ENCODE data around the gene SKAP2. TPM values are rescaled to one million over a fixed set of nuclear protein-coding genes. Genes with fewer than 3 reads are reported as not detected.

Gene SKAP2
- total and polyA plus RNA-seq, 9 donors: 6.3 to 15.1 (median 9.6) TPM

DNA sequence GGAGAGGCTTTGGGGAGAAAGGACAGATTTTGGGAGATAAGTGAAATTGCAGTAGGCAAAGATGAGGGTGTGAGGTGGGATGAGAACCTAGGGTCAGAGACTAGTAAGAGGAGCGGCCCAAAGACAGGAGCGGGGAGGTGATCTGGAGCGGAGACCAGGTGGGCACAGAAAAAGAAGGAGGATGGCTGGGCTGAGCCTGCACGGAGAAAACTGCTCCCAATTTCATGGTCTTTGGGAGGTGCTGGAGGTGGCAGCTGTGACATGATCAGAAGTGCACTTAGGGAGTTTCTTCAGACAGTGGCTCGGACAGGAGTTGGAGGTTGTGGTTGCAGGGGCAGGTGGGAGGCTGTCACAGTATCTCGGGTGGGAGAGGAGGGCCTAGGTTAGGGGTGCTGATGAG is 232.8 kb downstream of the SKAP2 start:
- no peak for DNase-seq
- 89% methylated on average over 6 of the region's 6 CpGs for WGBS (ENCODE audit: insufficient coverage)
- H3K4me1 ChIP-seq (ENCODE audit: control insufficient read depth, insufficient read depth, low read length): no peaks in the 10 kb centered on the region
- H3K36me3 ChIP-seq (ENCODE audit: control insufficient read depth, insufficient read depth, low read length): no peaks in the 10 kb centered on the region
- H3K9me3 ChIP-seq (replicated peaks; ENCODE audit: control insufficient read depth, low read depth, low read length): no peaks in the 10 kb centered on the region
- H3K27me3 ChIP-seq (ENCODE audit: control insufficient read depth, insufficient read depth, low read length): no peaks in the 10 kb centered on the region
- H3K4me3 ChIP-seq (ENCODE audit: low read length): no peak overlapping the region
- no peak overlapping the region for H3K27ac ChIP-seq (ENCODE audit: low read length)

DNA sequence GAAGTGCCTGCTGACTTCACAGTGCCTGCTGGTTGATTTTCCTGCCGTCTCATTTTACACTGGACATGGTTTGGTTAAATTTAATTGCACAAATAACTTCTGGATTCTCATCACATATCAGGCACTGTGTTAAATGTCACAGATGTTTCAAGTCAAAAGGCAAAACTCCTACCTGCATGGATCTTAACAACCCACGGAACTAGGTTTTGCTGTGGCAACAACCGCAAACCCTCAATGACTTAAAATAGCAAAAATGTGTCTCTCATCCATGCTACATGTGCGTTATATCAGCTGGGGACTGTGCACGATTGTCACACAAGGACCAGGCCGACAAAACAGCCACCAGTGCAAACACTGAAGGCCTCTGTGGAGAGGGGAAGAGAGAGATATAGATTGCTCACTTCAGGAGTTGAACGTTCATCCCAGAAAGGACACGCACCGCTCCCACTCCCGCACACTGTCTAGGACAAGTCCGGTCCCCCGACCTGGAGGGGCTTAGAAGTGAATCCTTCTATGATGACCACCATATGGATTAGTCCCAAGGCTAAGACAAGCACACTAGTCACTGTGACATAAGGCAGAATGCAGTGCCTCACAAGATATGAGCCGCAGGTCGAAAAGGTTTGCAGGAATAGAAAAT is 233.3 kb downstream of the SKAP2 start:
- no peaks in the 10 kb centered on the region for H3K9me3 ChIP-seq (replicated peaks; ENCODE audit: control insufficient read depth, low read depth, low read length)
- no peak for DNase-seq
- no peak overlapping the region for H3K4me3 ChIP-seq (ENCODE audit: low read length)
- no peak overlapping the region for H3K27ac ChIP-seq (ENCODE audit: low read length)
- no peaks in the 10 kb centered on the region for H3K36me3 ChIP-seq (ENCODE audit: control insufficient read depth, insufficient read depth, low read length)
- no peaks in the 10 kb centered on the region for H3K27me3 ChIP-seq (ENCODE audit: control insufficient read depth, insufficient read depth, low read length)
- H3K4me1 ChIP-seq (ENCODE audit: control insufficient read depth, insufficient read depth, low read length): no peaks in the 10 kb centered on the region
- WGBS (ENCODE audit: insufficient coverage): 75% methylated on average over 7 of the region's 14 CpGs

DNA sequence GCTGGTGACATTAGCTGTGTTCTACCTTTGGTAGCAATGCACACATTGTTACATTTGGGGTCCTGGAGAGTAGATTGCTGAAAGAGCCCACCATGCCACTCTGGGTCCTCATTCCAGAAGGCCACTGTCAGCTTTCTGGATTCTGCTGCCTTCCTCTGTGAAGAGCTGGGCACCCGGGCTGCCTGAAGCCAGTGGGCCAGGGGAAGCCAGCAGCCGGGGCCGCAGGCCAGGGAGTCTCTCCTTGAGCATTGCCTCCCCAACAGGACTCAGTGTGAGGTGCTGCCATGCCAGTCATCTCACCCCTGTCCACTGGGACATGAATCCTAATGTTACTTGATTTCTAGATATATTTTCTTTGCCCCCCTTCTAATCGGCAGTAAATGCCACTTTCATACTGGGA is 234.0 kb downstream of the SKAP2 start:
- WGBS (ENCODE audit: insufficient coverage): 89% methylated on average over 3 of the region's 4 CpGs
- Histone ChIP-seq H3K4me3 (ENCODE audit: low read length) (no peak overlapping the region), H3K27ac (ENCODE audit: low read length) (no peak overlapping the region), H3K27me3 (ENCODE audit: control insufficient read depth, insufficient read depth, low read length) (no peaks in the 10 kb centered on the region), H3K4me1 (ENCODE audit: control insufficient read depth, insufficient read depth, low read length) (no peaks in the 10 kb centered on the region), H3K9me3 (replicated peaks; ENCODE audit: control insufficient read depth, low read depth, low read length) (no peaks in the 10 kb centered on the region), H3K36me3 (ENCODE audit: control insufficient read depth, insufficient read depth, low read length) (no peaks in the 10 kb centered on the region)
- DNase-seq: no peak

DNA sequence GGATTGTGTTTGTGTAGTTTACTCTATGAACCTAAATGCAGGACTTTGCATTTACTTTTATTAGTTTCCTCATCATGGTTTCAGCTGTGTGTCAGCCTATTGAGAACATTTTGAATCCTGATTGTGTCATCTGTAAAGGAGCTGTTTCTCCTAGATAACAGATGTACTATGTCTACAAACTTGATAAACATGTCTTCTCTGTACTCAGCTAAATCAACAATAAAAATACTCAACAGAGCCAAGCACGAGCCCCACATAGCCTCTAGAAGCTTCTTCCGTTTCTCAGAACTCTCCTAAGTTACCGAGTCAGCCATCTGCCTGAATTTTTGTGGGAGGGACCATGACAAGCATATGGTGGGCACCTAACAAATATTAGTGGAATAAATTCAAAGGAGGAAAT is 234.7 kb downstream of the SKAP2 start:
- no CpG with 5 or more reads among the region's 3 CpGs for WGBS (ENCODE audit: insufficient coverage)
- Histone ChIP-seq H3K9me3 (replicated peaks; ENCODE audit: control insufficient read depth, low read depth, low read length) (no peaks in the 10 kb centered on the region), H3K4me3 (ENCODE audit: low read length) (no peak overlapping the region), H3K36me3 (ENCODE audit: control insufficient read depth, insufficient read depth, low read length) (no peaks in the 10 kb centered on the region), H3K4me1 (ENCODE audit: control insufficient read depth, insufficient read depth, low read length) (no peaks in the 10 kb centered on the region), H3K27ac (ENCODE audit: low read length) (no peak overlapping the region), H3K27me3 (ENCODE audit: control insufficient read depth, insufficient read depth, low read length) (peaks cover 2% of the 10 kb centered on the region)
- DNase-seq: no peak

DNA sequence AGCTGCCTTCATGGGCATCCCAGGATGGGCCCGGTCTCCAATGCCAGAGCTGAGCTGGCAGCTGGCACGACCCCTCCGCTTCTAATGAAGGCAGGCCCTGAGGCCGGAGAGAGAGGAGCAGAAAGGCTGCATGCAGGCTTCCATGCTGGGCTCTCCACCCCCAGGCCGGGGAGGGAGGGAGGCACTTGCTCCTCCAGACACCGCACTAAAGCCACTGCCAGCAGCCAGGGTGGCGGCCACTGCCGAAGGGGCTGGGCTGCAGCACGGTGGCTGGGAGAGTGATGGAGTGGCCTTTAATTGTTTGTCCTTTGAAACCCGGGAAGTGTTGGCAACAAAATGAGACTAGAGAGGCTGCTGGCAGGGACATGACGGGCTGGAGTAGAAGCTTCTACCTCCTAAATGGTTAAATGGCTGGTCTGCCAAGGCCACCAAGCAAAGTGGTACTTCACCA is 236.5 kb downstream of the SKAP2 start:
- DNase-seq: no peak
- Histone ChIP-seq H3K4me1 (ENCODE audit: control insufficient read depth, insufficient read depth, low read length) (no peaks in the 10 kb centered on the region), H3K4me3 (ENCODE audit: low read length) (no peak overlapping the region), H3K27me3 (ENCODE audit: control insufficient read depth, insufficient read depth, low read length) (peaks cover 2% of the 10 kb centered on the region), H3K9me3 (replicated peaks; ENCODE audit: control insufficient read depth, low read depth, low read length) (no peaks in the 10 kb centered on the region), H3K27ac (ENCODE audit: low read length) (no peak overlapping the region), H3K36me3 (ENCODE audit: control insufficient read depth, insufficient read depth, low read length) (no peaks in the 10 kb centered on the region)
- WGBS (ENCODE audit: insufficient coverage): 72% methylated on average over 11 of the region's 11 CpGs

DNA sequence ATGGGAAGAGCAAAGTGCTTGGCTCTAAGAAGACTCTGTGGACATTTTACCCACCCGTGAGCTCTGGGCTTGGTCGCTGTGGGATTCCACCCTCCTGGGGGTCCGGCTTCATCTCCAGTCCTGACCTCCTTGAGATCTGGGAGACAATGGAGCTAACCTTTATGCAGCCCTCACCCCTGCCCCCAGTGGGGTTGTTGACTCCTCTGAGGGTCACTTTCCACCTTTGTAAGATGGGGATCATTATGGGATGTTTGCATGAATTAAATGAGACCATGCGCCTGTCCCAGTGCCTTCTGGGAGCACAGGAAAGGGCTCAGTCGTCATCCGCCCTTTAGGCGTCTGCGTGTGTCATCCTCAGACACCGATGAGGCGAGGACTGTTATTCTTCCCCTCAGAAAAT is 237.2 kb downstream of the SKAP2 start:
- no peaks in the 10 kb centered on the region for H3K36me3 ChIP-seq (ENCODE audit: control insufficient read depth, insufficient read depth, low read length)
- no peak overlapping the region for H3K4me3 ChIP-seq (ENCODE audit: low read length)
- peaks cover 2% of the 10 kb centered on the region for H3K27me3 ChIP-seq (ENCODE audit: control insufficient read depth, insufficient read depth, low read length)
- no peaks in the 10 kb centered on the region for H3K9me3 ChIP-seq (replicated peaks; ENCODE audit: control insufficient read depth, low read depth, low read length)
- 92% methylated on average over 4 of the region's 10 CpGs for WGBS (ENCODE audit: insufficient coverage)
- no peak overlapping the region for H3K27ac ChIP-seq (ENCODE audit: low read length)
- DNase-seq: no peak
- no peaks in the 10 kb centered on the region for H3K4me1 ChIP-seq (ENCODE audit: control insufficient read depth, insufficient read depth, low read length)

DNA sequence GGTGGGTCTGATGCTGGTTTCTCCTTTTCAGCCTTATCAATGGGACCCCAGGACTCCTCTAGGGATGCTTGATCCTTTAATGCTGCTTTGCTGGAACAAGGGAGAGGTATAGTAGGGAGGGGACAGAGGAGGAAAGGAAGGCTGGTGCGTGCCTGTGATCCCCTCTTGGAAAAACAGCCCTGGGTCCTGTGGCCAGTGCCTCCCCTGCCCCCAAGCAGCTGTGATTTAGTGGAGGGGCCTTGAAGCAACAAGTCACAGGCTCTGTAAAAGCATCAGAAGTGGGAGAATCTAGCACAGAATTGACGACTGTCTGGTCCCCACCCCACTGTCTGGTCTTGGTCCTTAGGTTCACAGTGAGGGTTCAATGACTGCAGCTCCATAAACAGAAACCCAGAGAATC is 237.7 kb downstream of the SKAP2 start:
- DNase-seq: no peak
- no peak overlapping the region for H3K27ac ChIP-seq (ENCODE audit: low read length)
- peaks cover 2% of the 10 kb centered on the region for H3K27me3 ChIP-seq (ENCODE audit: control insufficient read depth, insufficient read depth, low read length)
- WGBS (ENCODE audit: insufficient coverage): 48% methylated on average over 2 of the region's 2 CpGs
- no peak overlapping the region for H3K4me3 ChIP-seq (ENCODE audit: low read length)
- no peaks in the 10 kb centered on the region for H3K9me3 ChIP-seq (replicated peaks; ENCODE audit: control insufficient read depth, low read depth, low read length)
- H3K36me3 ChIP-seq (ENCODE audit: control insufficient read depth, insufficient read depth, low read length): no peaks in the 10 kb centered on the region
- no peaks in the 10 kb centered on the region for H3K4me1 ChIP-seq (ENCODE audit: control insufficient read depth, insufficient read depth, low read length)

DNA sequence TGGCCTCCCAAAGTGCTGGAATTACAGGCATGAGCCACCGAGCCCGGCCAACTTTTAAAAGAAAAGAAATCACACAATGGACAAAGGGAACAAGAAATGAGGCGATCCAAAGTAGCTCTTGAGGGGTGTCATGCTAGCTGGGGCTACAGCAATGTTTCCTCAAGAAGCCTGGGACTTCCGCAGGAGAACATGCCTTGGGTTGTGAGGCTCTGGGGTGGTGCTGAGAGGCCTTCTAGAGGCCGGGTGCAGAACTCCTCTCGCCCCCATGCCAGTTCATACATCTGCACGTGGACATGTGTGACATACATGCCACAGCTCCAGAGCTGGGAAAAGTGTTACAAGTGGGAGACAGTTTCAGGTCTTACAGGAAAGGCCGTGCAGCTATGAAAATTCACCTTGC is 238.2 kb downstream of the SKAP2 start:
- no peak overlapping the region for H3K4me3 ChIP-seq (ENCODE audit: low read length)
- peaks cover 2% of the 10 kb centered on the region for H3K27me3 ChIP-seq (ENCODE audit: control insufficient read depth, insufficient read depth, low read length)
- no peaks in the 10 kb centered on the region for H3K4me1 ChIP-seq (ENCODE audit: control insufficient read depth, insufficient read depth, low read length)
- DNase-seq: no peak
- H3K36me3 ChIP-seq (ENCODE audit: control insufficient read depth, insufficient read depth, low read length): no peaks in the 10 kb centered on the region
- WGBS (ENCODE audit: insufficient coverage): 81% methylated on average over 7 of the region's 8 CpGs
- H3K9me3 ChIP-seq (replicated peaks; ENCODE audit: control insufficient read depth, low read depth, low read length): no peaks in the 10 kb centered on the region
- no peak overlapping the region for H3K27ac ChIP-seq (ENCODE audit: low read length)

DNA sequence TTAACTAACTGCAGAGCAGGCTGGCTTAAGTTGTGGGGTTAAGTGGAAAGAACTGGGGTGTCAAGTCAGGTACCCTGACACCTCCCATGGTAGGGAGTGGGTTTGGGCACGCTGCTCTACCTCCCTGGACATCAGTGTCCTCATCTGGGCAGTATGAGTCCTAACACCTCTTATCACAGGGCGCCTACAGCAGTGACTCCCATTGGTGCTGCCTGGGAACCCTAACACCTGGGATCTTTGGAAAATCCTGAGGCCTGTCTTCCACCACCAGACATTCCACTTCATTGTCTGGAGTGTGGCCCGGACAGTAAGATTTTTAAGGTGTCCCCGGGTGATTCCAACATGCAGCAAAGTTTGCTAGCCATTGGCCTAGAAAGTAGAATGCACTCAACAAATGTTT is 239.1 kb downstream of the SKAP2 start:
- no peaks in the 10 kb centered on the region for H3K36me3 ChIP-seq (ENCODE audit: control insufficient read depth, insufficient read depth, low read length)
- WGBS (ENCODE audit: insufficient coverage): 70% methylated on average over 2 of the region's 4 CpGs
- DNase-seq: no peak
- H3K27ac ChIP-seq (ENCODE audit: low read length): no peak overlapping the region
- H3K4me3 ChIP-seq (ENCODE audit: low read length): no peak overlapping the region
- H3K4me1 ChIP-seq (ENCODE audit: control insufficient read depth, insufficient read depth, low read length): no peaks in the 10 kb centered on the region
- H3K9me3 ChIP-seq (replicated peaks; ENCODE audit: control insufficient read depth, low read depth, low read length): no peaks in the 10 kb centered on the region
- H3K27me3 ChIP-seq (ENCODE audit: control insufficient read depth, insufficient read depth, low read length): peaks cover 2% of the 10 kb centered on the region

DNA sequence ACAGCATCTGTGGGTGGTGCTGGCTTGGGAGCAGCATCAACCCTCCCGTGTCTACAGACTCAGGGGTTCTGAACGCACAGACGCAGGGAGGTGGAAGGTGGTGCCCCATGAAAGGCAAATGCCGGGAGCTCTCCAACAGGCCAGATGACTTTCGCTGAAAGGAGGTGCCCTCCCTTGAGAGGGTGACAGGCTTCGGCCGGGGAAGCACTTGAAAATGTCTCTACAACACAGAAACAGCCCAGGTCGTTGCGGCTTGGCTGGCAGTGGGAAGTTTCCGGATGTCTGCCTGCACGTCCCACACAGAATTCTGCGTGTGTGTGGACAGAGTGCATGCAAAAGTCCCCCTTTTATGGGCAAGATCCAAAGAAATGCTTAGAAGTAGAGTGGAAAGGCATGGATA is 239.6 kb downstream of the SKAP2 start:
- Histone ChIP-seq H3K27ac (ENCODE audit: low read length) (no peak overlapping the region), H3K27me3 (ENCODE audit: control insufficient read depth, insufficient read depth, low read length) (peaks cover 2% of the 10 kb centered on the region), H3K9me3 (replicated peaks; ENCODE audit: control insufficient read depth, low read depth, low read length) (no peaks in the 10 kb centered on the region), H3K4me1 (ENCODE audit: control insufficient read depth, insufficient read depth, low read length) (no peaks in the 10 kb centered on the region), H3K36me3 (ENCODE audit: control insufficient read depth, insufficient read depth, low read length) (no peaks in the 10 kb centered on the region), H3K4me3 (ENCODE audit: low read length) (no peak overlapping the region)
- 73% methylated on average over 10 of the region's 12 CpGs for WGBS (ENCODE audit: insufficient coverage)
- no peak for DNase-seq

DNA sequence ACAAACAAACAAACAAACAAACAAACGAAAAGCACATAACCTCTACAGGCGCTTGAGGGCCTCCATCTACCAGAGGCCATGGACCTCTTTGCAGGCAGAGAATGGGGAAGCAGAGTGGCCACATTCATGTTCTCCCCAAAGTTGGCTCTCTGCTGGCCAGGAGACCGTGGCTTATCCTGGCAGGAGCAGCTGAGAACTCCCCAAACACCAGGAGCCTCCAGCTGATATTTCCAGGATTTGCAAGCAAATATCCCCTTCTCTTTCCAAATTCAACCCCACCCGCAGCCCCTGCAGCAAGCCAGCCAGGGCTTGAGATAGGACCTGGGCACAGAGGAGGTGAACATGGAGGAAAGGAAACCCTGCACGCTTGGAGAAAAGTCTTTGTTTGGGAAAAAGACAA is 240.0 kb downstream of the SKAP2 start:
- Histone ChIP-seq H3K4me1 (ENCODE audit: control insufficient read depth, insufficient read depth, low read length) (no peaks in the 10 kb centered on the region), H3K9me3 (replicated peaks; ENCODE audit: control insufficient read depth, low read depth, low read length) (no peaks in the 10 kb centered on the region), H3K27me3 (ENCODE audit: control insufficient read depth, insufficient read depth, low read length) (peaks cover 2% of the 10 kb centered on the region), H3K36me3 (ENCODE audit: control insufficient read depth, insufficient read depth, low read length) (no peaks in the 10 kb centered on the region), H3K27ac (ENCODE audit: low read length) (no peak overlapping the region), H3K4me3 (ENCODE audit: low read length) (no peak overlapping the region)
- 39% methylated on average over 2 of the region's 5 CpGs for WGBS (ENCODE audit: insufficient coverage)
- DNase-seq: no peak
